Nephron (organoid): Measurements from ENCODE around the gene SDC4.

ENCODE experiments used
- H3K27ac Mint-ChIP-seq, 3 experiments: 2 replicates each; pipeline ENCODE4 v1.8.0; 2020; ENCODE audit warnings: mixed read lengths in 3 of 3, mild to moderate bottlenecking in 2 of 3, moderate library complexity in 1 of 3
- H3K27me3 Mint-ChIP-seq: 2 replicates; pipeline ENCODE4 v1.8.0; 2021; ENCODE audit warnings: low read depth, mild to moderate bottlenecking, moderate library complexity, mixed read lengths
- H3K36me3 Mint-ChIP-seq: 2 replicates; pipeline ENCODE4 v1.8.0; 2020; ENCODE audit warnings: low read depth, mixed read lengths
- H3K4me1 Mint-ChIP-seq: 2 replicates; pipeline ENCODE4 v1.8.0; 2020; ENCODE audit warnings: mixed read lengths
- H3K4me3 Mint-ChIP-seq, 3 experiments: 2 replicates each; pipeline ENCODE4 v1.8.0; 2020; ENCODE audit warnings: mild to moderate bottlenecking in 3 of 3, mixed read lengths in 3 of 3, moderate library complexity in 2 of 3
- H3K9me3 Mint-ChIP-seq: 2 replicates; pipeline ENCODE4 v1.8.0; 2020; ENCODE audit warnings: mixed read lengths
- CTCF ChIP-seq, 3 experiments: fragments of 200-600 bp; sonication (generic); IDR thresholded peaks; one replicate each; pipeline ENCODE4 v1.5.0; 2021; ENCODE audit warnings: antibody characterized with exemption in 3 of 3; ENCODE audit not compliant: unreplicated experiment in 3 of 3

The SDC4 gene

GRCh38 chr20:45288860-45289259 lies 59.4 kb downstream of the SDC4 start:
- Mint-ChIP-seq H3K9me3 (peaks cover 2% of the 10 kb centered on the region), H3K4me1 (peaks cover 5% of the 10 kb centered on the region), H3K27ac (no peak overlapping the region), H3K27me3 (peaks cover 45% of the 10 kb centered on the region), H3K4me3 (no peak overlapping the region), H3K36me3 (no peaks in the 10 kb centered on the region)
- TF ChIP-seq CTCF (IDR thresholded peaks at IDR 0.05; ENCODE audit: unreplicated experiment in 3 of 3), result no peak

GRCh38 chr20:45288376-45288775 lies 59.8 kb downstream of the SDC4 start:
- no peaks in the 10 kb centered on the region for H3K36me3 Mint-ChIP-seq
- peaks cover 43% of the 10 kb centered on the region for H3K27me3 Mint-ChIP-seq
- H3K27ac Mint-ChIP-seq, result no peak overlapping the region
- no peaks in the 10 kb centered on the region for H3K9me3 Mint-ChIP-seq
- TF ChIP-seq CTCF (IDR thresholded peaks at IDR 0.05; ENCODE audit: unreplicated experiment in 3 of 3), result no peak
- H3K4me3 Mint-ChIP-seq, result no peak overlapping the region
- peaks cover 5% of the 10 kb centered on the region for H3K4me1 Mint-ChIP-seq

- Mint-ChIP-seq H3K27me3 (peaks cover 19% of the 10 kb centered on the region), H3K27ac (no peak overlapping the region), H3K9me3 (peaks cover 2% of the 10 kb centered on the region), H3K4me1 (no peaks in the 10 kb centered on the region), H3K4me3 (no peak overlapping the region), H3K36me3 (no peaks in the 10 kb centered on the region)
- TF ChIP-seq CTCF (IDR thresholded peaks at IDR 0.05; ENCODE audit: unreplicated experiment in 3 of 3), result no peak
These were observed 64.6 kb downstream of the SDC4 start for GRCh38 chr20:45283551-45284057.

GRCh38 chr20:45282700-45283550 lies 65.3 kb downstream of the SDC4 start:
- H3K27me3 Mint-ChIP-seq, result peaks cover 19% of the 10 kb centered on the region
- H3K9me3 Mint-ChIP-seq, result peaks cover 2% of the 10 kb centered on the region
- H3K36me3 Mint-ChIP-seq, result no peaks in the 10 kb centered on the region
- no peak for TF ChIP-seq CTCF (IDR thresholded peaks at IDR 0.05; ENCODE audit: unreplicated experiment in 3 of 3)
- no peak overlapping the region for H3K4me3 Mint-ChIP-seq
- H3K27ac Mint-ChIP-seq, result no peak overlapping the region
- no peaks in the 10 kb centered on the region for H3K4me1 Mint-ChIP-seq

GRCh38 chr20:45279992-45280391 lies 68.2 kb downstream of the SDC4 start:
- H3K9me3 Mint-ChIP-seq, result peaks cover 2% of the 10 kb centered on the region
- H3K36me3 Mint-ChIP-seq, result no peaks in the 10 kb centered on the region
- TF ChIP-seq CTCF (IDR thresholded peaks at IDR 0.05; ENCODE audit: unreplicated experiment in 3 of 3), result no peak
- peaks cover 12% of the 10 kb centered on the region for H3K27me3 Mint-ChIP-seq
- no peak overlapping the region for H3K4me3 Mint-ChIP-seq
- H3K4me1 Mint-ChIP-seq, result no peaks in the 10 kb centered on the region
- no peak overlapping the region for H3K27ac Mint-ChIP-seq

- TF ChIP-seq CTCF (IDR thresholded peaks at IDR 0.05; ENCODE audit: unreplicated experiment in 3 of 3), result no peak
- Mint-ChIP-seq H3K27ac (no peak overlapping the region), H3K4me3 (no peak overlapping the region), H3K4me1 (no peaks in the 10 kb centered on the region), H3K27me3 (peaks cover 13% of the 10 kb centered on the region), H3K36me3 (no peaks in the 10 kb centered on the region), H3K9me3 (peaks cover 2% of the 10 kb centered on the region)
These were observed 72.9 kb downstream of the SDC4 start for GRCh38 chr20:45275338-45275737.
